ENCODE measurements around the gene PALLD.

Gene PALLD

GRCh38 chr4:168527560-168527959 lies 30.7 kb downstream of the PALLD start:
- no peak for DNase-seq (ENCODE audit: low read depth)

DNA sequence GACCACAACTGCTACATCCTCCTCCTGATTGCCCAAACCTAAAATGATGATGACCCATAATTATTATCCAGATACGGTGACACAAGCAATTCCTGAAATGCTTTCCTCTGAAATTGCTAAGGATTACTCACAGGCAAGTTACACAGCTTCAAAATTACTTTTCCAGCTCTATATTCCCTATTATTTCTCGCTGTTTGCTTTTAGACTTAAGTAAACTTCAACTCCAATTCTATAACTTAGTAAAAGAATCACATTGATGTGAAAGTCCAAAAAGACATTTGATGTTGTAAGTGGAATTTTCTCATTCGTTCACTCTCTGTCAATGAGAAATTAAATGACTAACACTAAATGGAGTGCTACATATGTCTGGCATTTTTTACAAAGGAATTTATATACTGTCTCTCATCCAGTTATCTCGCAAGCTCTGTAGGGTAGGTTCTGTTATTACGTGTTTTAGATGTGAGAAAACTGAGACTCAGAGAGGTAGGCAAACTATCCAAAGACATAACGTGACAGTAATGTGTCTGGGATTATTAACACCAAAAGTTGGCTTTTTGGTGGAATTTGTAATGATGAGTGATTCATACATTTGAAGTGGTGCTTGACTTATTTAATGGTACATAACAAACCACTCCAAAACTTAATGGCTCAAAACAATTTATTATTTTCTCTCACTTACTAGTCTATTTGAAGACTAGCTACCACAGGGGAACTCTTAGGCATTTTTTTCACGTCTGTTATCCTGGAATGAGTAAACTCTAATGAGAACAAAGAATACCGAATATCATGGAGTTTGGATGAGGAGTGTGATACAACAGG lies 31.5 kb downstream of the PALLD start:
- no peak for DNase-seq (ENCODE audit: low read depth)

DNA sequence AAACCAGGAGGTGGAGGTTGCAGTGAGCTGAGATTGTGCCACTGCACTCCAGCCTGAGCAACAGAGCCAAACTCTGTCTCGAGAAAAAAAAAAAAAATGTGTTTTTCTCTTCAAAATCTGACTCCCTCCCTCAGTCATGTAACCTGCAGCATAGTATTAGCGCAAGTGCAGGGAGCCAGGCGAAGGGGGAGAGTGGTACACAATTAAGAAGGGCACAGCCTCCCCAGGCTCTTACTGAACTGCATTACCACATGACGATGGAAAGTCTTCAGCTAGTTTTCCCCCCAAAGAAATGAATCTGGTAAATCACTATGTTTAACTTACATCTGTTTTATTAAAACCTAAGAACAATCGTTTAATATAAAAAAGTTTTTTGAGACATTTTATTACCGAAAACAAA lies 32.4 kb downstream of the PALLD start:
- no peak for DNase-seq (ENCODE audit: low read depth)

- DNase-seq (ENCODE audit: low read depth): no peak
Measured at GRCh38 chr4:168531305-168531704, 34.5 kb downstream of the PALLD start.

DNA sequence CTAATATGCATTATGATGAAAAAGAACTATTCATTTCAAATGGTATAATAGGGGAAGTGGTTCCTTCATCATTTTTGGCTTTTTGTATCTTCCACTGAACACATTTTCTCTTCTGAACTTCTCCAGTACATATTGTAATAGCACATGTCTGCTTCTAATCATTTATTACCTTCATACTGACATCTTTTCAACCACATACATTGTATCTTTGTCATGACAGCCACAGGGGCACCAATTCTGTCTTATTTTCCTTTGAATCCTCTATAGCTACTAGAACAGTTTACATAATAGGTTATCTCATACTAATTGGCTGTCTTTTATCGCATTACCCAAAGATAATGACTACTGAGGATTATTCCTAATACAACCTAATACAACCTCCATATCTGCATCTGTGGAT lies 37.7 kb downstream of the PALLD start:
- no peak for DNase-seq (ENCODE audit: low read depth)

DNA sequence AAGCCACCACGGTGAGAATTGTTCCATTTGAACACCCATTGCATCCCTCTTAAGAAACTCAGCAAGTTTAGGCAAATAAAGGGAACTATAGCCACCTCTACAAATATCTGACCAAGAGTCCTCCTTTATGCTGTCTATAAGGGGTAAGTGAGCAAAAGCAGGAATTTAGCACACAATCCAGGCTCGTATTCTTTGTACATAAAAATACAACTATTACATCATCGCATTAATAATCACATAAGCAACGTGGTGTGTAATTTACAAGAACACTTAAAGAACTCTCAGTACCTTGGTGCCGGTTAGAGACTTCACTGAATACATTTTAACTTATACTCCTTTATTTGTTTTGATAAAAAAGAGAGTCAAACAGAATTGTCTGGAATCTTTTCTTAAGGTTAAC lies 38.8 kb downstream of the PALLD start:
- no peak for DNase-seq (ENCODE audit: low read depth)

DNA sequence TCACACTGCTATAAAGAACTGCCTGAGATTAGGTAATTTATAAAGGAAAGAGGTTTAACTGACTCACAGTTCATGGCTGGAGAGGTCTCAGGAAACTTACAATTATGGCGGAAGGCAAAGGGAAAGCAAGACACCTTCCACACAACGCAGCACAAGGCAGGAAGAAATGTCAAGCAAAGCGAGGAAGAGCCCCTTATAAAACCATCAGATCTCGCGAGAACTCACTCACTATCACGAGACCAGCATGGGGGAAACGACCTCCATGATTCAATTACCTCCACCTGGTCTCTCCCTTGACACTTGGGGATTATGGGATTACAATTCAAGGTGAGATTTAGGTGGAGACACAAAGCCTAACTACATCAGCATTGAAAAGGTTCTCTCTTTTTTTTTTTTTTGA lies 39.6 kb downstream of the PALLD start:
- no peak for DNase-seq (ENCODE audit: low read depth)

GRCh38 chr4:168537086-168537485 lies 40.2 kb downstream of the PALLD start:
- no peak for DNase-seq (ENCODE audit: low read depth)

GRCh38 chr4:168537571-168537970 lies 40.7 kb downstream of the PALLD start:
- DNase-seq (ENCODE audit: low read depth): no peak

DNA sequence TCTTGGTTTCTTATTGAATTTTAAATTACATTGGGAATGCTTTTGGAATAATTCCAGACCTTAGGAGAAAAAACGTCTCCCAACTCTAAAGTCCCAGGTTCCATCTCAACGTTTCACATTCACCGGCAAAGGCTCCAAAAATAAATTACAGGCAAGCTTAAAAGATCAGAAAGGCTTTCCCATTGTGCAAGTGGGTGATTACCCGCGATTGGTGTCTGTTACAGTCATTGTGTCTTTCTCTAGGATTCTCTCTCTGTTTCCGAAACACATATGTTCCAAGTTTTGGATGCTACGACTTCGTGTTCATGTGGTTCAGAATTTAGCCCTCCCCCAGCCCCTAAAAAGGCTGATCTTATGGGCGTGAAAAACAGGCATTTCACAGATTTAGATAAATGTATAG lies 41.8 kb downstream of the PALLD start:
- no peak for DNase-seq (ENCODE audit: low read depth)

- DNase-seq (ENCODE audit: low read depth): no peak
Measured at GRCh38 chr4:168540086-168540485, 43.2 kb downstream of the PALLD start.

DNA sequence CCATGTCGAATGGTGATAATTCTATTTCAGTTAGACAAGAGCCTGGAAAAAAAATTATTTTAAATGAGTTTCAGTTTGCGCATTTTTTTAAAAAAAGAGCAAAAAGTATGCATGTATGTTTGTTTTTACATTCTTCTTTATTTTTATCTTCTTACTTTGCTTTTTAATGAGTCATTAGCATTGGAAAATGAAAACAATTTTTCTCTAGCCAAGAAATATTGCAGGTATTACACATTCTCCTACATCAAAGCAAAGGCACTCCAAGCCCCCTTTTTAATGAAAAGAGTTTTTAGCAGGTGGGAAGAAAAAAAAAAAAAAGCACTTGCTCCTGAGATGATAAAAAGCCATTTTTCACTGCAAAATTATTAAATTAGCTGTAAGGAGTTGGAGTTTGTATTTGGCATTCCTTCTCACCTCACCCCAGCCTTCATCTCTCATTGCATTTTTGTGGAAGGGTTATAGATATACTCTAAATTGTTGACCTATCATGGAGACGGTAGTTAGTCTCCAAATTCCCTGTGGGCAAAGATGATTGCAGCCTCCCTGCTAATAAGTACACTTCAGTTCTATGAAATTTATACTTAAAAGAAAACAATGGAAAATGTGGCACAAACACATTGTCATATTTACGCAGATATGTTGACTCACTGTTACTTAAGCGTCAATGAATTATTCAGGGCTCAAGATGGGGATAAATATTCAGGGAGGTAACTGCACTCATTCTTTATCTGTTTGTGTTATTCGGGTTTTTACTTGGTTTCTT lies 43.8 kb downstream of the PALLD start:
- DNase-seq (ENCODE audit: low read depth): no peak

DNA sequence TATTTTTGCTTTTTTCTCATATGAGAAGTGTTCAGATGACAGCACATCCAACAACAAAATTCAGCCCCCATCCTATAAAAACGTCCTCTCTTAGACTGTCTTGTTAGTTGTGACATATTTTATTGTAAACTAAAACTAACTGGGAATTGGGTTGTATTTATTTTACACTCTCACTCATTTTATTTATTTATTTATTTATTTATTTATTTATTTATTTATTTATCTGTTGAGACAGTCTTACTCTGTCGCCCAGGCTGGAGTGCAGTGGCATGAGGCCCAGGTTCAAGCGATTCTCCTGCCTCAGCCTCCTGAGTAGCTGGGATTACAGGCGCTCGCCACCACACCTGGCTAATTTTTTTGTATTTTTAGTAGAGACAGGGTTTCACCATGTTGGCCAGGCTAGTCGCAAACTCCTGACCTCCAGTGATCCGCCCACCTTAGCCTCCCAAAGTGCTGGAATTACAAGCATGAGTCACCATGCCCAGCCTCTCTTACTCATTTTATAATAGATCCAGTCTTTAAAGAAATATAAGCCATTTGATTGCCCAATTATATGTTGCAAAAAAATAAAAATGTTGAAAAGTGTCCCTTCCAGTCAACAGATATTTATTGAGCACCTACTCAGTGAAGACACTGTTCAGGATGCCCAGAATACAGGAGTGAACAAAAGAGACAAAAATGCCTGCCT lies 44.6 kb downstream of the PALLD start:
- DNase-seq (ENCODE audit: low read depth): no peak

DNA sequence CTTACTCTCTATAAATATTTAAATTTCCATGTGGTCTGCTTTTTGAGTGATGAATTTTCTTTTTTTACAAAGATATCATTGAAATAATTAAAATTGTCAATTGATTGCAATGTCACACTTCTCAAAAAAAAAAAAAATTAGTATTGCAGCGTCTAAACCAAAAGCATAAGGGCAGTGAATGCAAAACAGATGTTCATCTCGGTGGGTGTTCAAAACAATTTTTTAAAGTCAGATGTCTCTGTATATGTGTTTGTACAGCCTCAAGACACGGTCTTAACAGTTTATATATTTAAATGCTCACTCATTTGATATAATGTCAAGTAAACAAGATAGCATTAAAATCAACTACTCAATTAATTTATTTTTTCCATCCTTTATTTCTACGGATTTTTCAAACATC lies 52.3 kb downstream of the PALLD start:
- DNase-seq (ENCODE audit: low read depth): no peak

DNA sequence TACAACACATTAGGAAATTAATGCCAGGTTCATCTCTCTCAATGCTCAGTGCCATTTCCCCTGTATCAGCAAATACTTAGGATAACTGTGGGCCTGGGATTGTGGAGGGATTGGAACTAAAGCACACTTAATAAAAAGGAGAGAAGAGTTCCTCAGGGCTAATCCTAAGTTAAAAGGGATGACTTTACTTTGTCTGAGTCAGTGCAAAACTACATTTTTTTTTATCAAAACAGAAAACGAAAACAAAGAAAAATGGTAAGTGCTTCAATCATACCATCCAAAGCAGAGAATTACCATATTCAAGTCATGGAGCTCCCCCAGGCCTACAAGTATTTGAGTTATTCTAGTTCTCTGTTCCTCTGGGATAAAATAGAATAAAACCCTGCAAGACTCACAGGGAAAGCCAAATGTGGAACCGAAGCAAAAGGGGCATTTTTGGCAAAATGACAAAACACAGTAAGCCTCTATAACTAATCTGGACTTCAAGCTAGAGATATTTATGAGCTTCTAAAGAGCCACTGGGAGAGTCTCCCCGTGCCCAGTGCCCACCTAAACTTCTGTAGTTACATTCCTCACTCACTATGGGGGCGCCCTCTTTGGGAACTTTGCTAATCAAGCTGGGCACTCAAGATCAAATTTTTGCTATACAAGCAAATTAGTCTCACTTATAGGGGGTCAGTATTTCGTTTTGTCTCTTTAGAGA lies 53.4 kb downstream of the PALLD start:
- no peak for DNase-seq (ENCODE audit: low read depth)

GRCh38 chr4:168551211-168551610 lies 54.4 kb downstream of the PALLD start:
- no peak for DNase-seq (ENCODE audit: low read depth)

DNA sequence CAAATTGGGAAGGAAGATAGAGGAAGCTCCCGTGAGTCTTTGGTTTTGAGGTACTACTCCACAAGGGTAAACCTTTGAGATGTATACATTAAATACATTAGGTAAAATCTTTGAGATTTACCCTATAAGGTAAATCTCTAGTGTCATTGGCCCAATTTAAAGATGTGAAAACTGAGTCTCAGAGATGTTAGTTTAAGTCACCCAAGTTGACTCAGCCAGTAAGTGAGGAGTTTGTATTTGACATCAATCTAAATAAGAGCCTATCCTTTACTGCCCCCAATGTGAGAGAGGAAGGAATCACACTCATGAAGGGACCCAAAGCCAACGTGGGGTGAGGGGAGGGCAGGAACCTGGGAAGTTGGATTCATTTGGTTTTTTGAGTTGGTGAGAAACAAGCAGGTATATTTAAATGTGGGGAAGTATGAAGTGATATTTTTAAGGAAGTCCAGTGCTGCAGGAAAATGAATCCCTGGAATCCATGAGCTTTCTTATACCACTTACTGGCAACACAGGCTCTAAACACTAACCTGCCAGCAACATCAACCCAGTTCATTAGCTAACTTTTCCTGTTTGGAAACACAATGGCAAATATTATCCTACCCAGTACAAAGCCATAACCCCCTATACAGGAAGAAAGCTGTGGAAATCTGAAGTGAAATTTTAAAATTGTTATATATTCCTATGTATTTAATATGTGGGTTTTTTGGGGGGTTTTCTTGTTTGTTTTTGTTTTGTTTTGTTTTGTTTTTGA lies 55.3 kb downstream of the PALLD start:
- no peak for DNase-seq (ENCODE audit: low read depth)

DNA sequence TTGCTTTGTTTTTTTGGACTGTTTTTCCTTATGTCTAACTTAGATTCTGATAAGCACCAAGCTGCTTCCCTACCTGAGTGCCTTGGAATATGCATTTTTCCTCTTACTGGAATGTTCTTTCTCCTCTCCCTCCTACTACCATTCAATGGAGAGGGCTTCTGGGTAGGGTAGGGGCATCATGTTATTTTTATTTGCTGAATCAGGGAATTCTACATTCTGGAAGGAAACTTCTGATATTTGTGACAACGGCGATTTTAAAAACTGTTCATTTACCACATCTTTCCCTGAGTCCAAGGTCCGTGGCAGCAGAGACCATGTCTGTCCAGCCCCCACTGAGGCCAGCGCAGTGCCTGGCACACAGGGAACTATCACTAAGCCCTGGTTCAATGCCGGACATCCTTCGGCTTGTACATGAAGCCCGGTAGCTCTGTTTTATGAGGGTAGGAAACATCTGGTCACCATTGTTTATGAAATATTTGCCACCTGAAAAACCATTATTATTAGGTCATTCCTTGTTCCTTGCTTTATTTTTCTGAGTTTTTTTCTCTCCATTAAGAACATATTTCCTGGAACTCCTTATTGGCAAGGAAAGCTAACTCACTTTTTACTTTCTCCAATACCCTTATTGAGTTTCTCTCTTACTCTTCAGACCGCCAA lies 57.0 kb downstream of the PALLD start:
- no peak for DNase-seq (ENCODE audit: low read depth)

GRCh38 chr4:168555437-168555836 lies 58.6 kb downstream of the PALLD start:
- no peak for DNase-seq (ENCODE audit: low read depth)

- DNase-seq (ENCODE audit: low read depth): no peak
Measured at GRCh38 chr4:168557658-168558057, 60.8 kb downstream of the PALLD start.

DNA sequence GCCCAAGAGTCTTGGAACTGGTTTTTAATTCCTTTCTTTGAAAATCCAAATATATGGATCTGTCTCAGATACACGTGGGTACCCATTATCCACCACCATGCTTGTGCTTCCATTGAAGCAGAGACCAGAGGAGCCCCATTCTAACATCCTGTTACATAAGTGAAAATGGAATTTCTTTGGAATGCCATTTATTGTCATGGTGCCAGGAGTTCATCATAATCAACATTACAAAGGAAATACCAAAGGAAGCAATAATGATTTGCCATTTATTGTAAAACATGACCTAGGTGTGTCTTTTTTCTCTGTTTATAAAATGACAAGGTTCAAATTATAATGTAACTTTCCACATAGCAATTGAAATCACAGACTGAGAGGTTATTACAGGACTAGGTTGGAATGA lies 61.7 kb downstream of the PALLD start:
- DNase-seq (ENCODE audit: low read depth): no peak
